ENCODE measurements around the gene CETN3. TPM values are rescaled to one million over a fixed set of nuclear protein-coding genes. Genes with fewer than 3 reads are reported as not detected.
A peak's percentile ranks its signal among the peaks of the same experiment; 100 is the strongest.

The CETN3 gene
- total and polyA plus RNA-seq, 2 experiments from 2014 or later, result 22.1 to 107 TPM

- no peak for TF ChIP-seq REST (IDR thresholded peaks at IDR 0.05; ENCODE audit: unreplicated experiment)
- TF ChIP-seq POLR2AphosphoS5 (IDR thresholded peaks at IDR 0.05; ENCODE audit: low read depth), result no peak
- TF ChIP-seq, protein P1, sequence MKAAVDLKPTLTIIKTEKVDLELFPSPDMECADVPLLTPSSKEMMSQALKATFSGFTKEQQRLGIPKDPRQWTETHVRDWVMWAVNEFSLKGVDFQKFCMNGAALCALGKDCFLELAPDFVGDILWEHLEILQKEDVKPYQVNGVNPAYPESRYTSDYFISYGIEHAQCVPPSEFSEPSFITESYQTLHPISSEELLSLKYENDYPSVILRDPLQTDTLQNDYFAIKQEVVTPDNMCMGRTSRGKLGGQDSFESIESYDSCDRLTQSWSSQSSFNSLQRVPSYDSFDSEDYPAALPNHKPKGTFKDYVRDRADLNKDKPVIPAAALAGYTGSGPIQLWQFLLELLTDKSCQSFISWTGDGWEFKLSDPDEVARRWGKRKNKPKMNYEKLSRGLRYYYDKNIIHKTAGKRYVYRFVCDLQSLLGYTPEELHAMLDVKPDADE (IDR thresholded peaks at IDR 0.05), result no peak
- TF ChIP-seq ZNF114 (CRISPR knock-in tag; IDR thresholded peaks at IDR 0.05), result no peak
- TF ChIP-seq STAT1 (IDR thresholded peaks at IDR 0.05; ENCODE audit: unreplicated experiment), result no peak
- TF ChIP-seq EZH2phosphoT487 (IDR thresholded peaks at IDR 0.05; ENCODE audit: unreplicated experiment), result no peak
These were observed 44.2 kb downstream of the CETN3 start (continued) for GRCh38 chr5:90365328-90365727.

GRCh38 chr5:90359073-90359920, 50.3 kb downstream of the CETN3 start:
- no peaks in the 10 kb centered on the region for H3F3A ChIP-seq (replicated peaks; ENCODE audit: low read depth)
- no peaks in the 10 kb centered on the region for H4K20me1 ChIP-seq (replicated peaks; ENCODE audit: insufficient read depth)
- no peak overlapping the region for H3K4me3 ChIP-seq
- Mint-ChIP-seq H3K9me3 (peaks cover 2% of the 10 kb centered on the region; the same call in 2 of the 3 replicates), H3K27ac (no peak overlapping the region), H3K36me3 (ENCODE audit: low read depth) (no peaks in the 10 kb centered on the region), H3K27me3 (ENCODE audit: insufficient read depth, low read depth, poor library complexity) (no peaks in the 10 kb centered on the region), H3K4me3 (no peak overlapping the region), H3K4me1 (peaks cover 8% of the 10 kb centered on the region; the same call in 1 of the 3 replicates)
- H3K27me3 ChIP-seq (ENCODE audit: insufficient read depth), result no peaks in the 10 kb centered on the region
- H3K4me1 ChIP-seq (ENCODE audit: insufficient read depth), result 0 out of 2 replicates have a peak, but pooled peaks cover 4% of the 10 kb centered on the region
- H3K4me2 ChIP-seq, result no peak overlapping the region
- no peak overlapping the region for H3K27ac ChIP-seq (ENCODE audit: low read depth)
- H3K79me2 ChIP-seq (replicated peaks; ENCODE audit: insufficient read depth), result no peaks in the 10 kb centered on the region
- ATAC-seq, result peak; percentile 52
- no peak for TF ChIP-seq EZH2 (IDR thresholded peaks at IDR 0.05; ENCODE audit: low read depth, unreplicated experiment)
- TF ChIP-seq CREB1 (CRISPR knock-in tag; IDR thresholded peaks at IDR 0.05; ENCODE audit: low read depth), result peak; percentile 47; the same call in 1 of the 2 replicates
- TF ChIP-seq, protein P1 (IDR thresholded peaks at IDR 0.05), result no peak
- DNase-seq (ENCODE audit: low spot score), result peak; percentile 18
- H3K9me2 ChIP-seq (ENCODE audit: insufficient read depth), result no peaks in the 10 kb centered on the region
- no peaks in the 10 kb centered on the region for H3K36me3 ChIP-seq (ENCODE audit: insufficient read depth)
- peak overlapping the region; percentile 91 for H2AFZ ChIP-seq

Data from GM23338 (cell line).